ENCODE data around the gene UBL7.
"Not testable (repeated sequence)": the region's sequence is repeated elsewhere in the genome, so short reads cannot be mapped to it uniquely, and the experiment has no call there.

The UBL7 gene

DNA sequence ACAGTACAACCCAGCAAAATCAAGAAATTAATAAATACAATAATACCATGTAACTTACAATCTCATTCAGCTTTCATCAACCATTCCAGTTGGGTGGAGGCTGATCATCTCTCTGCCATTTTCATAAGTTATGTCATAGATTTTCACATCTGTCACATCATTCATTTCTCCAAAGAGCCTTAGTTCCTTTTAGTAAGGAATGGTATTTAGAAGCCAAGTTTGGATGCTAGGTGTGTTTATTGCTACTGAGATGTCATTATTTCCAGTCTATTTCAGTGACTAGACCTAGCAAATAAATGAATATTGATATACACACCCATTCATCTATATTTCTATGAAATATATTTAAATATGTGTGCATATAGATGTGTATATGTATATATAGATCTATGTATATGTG lies 2.7 kb upstream of the UBL7 start:
- no peak for DNase-seq

DNA sequence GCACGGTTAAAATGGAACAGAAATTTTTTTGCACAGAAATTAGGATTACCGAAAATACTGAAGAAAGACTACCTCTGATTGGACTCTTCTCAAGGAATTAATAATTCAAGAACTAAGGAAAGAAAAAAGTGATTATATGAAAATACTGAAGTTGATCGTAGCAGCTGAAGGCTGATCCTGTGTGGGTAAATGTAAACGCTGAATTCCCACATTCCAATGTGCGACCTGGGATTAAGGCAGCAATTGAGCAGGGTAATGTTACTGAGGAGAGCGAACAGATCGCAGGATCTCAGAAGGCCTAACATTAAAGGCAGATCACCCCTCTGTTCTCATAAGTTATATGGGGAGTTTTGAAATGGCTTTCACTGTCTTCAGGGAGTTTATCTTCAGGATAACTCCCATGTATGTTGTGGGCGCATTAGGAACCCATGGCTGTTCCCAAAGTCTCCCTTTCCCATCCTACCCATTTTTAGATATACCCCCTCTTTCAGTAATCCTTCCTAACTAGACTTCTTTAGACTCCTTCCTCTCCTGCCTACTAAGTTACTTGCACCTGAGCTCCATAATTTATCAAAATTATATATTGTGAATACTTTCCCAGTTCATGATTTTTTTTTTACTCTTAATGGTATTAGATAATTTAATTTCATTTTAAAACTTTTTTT lies 1.0 kb upstream of the UBL7 start:
- no peak for DNase-seq

DNA sequence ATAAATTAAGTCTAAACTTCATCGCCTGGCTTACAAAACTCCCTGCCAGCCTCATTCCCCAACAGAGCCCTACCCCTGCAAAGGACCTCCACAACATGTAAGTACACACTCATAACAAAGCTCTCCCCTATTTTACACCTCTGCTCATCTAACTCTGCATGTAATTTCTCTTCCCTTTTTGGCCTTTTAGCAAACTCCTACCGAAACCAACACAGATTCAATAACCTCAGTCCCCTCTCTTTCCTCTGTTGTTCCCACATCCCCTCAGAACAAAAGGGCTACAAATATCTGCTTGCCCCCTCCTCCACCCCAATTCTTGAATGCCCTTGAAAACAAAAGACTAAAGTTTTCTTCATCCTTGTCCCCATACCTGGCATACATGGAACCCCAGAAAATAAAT lies 662 bp downstream of the UBL7 start:
- DNase-seq = no peak

DNA sequence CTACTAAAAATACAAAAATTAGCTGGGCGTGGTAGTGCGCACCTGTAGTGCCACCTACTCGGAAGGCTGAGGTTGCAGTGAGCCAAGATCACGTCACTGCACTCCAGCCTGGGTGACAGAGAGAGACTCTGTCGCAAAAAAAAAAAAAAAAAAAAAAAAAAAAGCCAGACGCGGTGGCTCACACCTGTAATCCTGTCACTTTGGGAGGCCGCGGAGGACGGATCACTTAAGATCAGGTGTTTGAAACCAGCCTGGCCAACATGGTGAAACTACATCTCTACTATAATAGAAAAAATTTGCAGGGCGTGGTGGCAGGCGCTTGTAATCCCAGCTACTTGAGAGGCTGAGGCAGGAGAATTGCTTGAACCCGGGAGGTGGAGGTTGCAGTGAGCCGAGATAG lies 1.2 kb downstream of the UBL7 start:
- not testable (repeated sequence) for DNase-seq

DNA sequence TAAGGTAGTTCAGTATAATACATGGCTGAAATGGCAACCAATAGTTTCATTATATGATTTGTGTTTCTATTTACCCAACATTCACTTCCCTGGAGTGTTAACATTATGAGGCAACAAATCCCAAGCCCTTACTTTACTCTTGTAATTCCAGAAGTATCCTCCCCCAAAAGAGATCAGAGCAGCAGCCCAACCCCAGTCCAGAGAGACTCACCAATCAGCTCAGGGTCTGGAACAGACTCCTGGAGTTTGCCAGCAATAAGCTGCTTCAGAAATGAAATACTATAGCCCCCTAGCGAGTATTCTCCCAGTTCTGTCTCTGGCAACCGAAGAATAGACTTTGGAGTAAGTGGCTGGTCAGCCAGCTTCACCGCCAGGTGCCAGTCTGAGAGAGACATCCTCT lies 2.5 kb downstream of the UBL7 start:
- DNase-seq = no peak

DNA sequence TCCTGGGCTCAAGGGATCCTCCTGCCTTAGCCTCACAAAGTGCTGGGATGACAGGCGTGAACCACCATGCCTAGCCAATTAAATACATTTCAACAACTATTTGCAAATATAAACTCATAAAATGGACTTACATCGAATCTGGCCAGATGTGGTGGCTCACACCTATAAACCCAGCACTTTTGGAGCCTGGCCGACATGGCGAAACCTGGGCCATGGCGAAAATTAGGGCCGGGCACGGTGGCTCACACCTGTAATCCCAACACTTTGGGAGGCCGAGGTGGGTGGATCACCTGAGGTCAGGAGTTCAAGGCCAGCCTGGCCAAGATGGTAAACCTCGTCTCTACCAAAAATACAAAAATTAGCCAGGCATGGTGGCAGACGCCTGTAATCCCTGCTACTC lies 3.9 kb downstream of the UBL7 start:
- DNase-seq = not testable (repeated sequence)

DNA sequence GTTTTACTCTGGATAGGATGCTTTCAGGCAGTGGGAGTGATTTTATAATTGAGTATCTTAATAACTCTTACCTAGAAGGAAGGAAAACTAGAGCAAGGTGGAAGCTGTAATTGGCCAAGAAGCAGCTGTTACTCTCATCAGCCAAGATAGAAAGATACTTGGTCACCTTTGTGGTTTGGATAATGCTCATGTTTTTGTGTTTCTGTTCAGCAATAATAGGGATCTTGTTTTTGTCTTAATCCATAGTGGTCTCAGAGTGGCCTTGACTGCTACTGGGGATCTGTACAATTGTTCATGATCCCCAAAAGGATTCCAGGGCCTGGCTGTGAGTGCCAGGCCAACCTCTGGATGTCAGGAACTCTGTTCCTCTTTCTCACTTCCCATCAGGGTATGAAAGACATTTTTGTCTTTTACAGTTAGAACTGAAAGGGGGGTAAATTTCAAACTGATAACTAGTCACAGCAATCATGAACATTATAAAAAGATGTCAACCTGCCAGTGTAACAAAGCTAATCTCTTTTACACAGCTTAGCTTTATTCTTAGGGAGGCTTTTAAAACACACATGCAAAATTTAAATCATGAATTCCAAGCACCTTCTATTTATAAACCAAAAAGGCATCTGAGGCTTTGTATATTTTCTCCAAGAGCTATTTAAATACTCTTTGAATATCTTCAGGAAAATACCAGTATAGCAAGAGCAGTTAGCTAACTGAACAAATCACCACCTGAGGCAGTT lies 6.0 kb downstream of the UBL7 start:
- no peak for DNase-seq

DNA sequence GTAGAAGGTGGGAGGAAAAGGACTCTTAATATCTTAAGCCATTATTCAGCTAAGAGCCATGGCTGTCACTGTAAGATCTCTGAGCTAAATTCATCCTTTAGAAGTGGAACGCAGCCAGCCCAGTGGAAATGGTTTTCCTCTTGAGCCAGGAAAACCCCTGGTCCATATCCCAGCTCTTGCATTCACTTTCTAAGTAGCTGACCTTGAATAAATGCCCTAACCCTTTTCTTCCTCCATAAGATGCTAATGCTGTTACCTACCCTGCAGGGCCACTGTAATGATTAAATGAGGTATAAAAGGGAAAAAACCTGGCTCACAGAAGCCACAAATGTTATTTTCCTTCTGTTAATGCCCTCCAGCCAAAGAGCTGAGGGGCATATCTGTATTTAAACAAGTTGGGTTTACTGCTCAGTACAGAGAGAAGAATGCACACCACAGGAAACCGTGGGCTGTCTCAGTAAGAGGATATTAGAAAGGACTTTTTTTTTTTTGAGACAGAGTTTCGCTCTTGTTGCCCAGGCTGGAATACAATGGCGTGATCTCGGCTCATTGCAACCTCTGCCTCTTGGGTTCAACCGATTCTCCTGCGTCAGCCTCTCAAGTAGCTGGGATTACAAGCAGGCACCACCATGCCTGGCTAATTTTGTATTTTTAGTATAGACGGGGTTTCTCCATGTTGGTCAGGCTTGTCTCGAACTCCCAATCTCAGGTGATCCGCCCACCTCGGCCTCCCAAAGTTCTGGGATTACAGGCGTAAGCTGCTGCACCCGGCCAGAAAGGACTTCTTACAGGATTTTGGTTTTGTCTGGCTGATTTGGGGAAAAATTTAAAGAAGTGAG lies 6.8 kb downstream of the UBL7 start:
- DNase-seq = no peak

DNA sequence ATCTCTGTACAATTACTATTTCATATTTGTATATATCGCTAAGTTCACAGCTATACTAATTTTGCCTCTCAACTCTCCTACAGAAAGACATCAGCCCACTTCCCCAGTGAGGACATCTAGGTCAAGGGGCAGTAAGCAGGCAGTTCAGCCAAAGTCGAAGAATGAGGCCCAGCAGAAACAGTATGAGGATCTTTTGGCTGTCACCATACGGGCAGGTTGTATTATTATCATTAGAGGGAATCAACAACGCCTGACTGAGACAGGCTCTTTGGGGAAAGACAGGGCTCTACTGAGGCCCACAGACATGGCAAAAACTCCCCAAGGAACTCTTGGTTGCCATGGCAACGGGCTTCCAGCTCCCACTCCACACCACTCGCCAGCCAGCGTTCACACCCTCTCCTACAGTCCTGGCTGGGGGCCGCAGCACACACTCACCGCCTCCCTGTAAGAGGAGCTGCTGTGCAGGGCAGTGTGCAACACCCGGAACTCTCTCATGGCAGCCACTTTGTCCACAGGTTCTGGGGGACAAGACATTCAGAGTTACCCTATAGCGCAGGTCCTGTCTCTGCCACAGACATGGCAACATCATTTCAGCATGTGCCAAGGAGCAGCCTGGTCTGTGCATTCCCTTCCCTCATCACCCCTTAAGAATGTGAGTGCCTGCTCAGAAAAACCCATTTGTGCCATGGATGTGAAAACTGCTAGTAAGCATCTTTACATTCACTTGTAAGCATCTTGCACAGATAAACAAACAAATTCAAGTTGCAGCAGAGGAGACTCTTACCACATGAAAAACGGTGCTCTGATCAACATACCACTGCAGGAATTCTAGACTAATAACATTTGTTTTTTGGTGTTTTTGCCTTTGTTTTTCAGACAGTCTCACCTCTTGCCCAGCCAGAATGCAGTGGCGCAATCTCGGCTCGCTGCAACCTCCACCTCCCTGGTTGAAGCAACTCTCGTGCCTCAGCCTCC lies 8.8 kb downstream of the UBL7 start:
- no peak for DNase-seq

DNA sequence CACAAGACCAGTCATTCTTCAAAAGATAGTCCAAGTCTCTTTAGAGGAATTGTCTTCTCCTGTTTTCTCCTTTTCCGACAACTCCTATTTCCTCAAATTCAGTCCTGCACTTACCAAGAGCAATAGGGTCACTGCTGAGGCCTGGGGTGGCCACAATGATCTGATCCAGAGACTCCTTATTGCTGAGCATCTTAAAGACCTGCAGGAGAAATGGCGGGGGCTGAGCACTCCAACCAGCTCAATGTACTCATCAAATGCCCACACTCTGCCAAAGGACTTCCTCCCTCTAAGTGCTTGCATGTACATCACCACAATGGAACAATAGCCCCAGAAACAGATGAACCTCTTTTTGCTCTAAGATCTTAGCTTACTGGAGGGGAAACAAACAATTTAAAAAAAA lies 9.6 kb downstream of the UBL7 start:
- DNase-seq = no peak

DNA sequence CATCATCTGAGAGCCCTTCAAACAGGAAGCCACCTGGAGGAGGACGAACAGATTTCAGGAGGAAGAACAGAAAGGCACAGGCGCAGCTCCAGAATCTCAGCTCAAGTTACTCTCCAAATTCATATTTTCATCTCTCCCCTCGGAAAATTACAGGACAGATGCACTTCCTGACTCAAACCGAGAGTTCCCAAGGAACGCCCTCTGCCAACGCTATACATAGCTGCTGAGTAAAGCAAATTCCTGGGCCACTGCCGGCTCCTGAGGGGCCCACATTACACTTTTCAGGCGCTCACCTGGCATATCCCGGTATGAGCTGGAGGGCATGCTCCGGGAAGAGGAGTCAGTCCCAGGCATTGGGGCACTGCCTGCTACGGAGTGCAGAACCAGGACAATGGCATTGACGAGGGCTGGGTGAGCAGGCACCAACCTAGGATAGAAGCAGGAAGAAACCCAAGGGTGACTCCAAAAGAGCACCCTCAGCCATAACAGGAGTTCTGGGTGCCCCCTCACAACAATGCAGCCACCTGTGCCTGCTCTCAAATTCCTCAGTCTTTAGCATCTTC lies 11.2 kb downstream of the UBL7 start:
- no peak for DNase-seq

DNA sequence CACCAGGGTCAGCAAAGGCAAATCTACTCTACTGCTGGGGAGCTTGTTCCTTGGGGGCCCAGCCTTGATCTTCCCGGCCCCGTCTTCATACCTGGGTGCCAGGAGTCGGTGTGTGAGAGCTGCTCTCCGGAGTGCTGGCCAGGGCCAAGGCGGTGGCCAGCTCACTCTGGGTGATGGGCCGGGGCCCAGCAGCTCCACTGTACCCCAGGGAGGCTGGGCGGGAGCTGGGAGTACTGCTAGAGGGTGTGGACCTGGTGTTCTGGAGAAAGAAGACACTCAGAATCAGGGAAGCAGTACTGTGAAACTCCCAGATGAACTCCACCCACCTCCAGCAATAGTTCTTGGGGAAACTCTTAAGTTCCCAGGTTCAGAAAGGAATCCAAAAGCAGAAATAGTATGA lies 11.9 kb downstream of the UBL7 start:
- DNase-seq = no peak

DNA sequence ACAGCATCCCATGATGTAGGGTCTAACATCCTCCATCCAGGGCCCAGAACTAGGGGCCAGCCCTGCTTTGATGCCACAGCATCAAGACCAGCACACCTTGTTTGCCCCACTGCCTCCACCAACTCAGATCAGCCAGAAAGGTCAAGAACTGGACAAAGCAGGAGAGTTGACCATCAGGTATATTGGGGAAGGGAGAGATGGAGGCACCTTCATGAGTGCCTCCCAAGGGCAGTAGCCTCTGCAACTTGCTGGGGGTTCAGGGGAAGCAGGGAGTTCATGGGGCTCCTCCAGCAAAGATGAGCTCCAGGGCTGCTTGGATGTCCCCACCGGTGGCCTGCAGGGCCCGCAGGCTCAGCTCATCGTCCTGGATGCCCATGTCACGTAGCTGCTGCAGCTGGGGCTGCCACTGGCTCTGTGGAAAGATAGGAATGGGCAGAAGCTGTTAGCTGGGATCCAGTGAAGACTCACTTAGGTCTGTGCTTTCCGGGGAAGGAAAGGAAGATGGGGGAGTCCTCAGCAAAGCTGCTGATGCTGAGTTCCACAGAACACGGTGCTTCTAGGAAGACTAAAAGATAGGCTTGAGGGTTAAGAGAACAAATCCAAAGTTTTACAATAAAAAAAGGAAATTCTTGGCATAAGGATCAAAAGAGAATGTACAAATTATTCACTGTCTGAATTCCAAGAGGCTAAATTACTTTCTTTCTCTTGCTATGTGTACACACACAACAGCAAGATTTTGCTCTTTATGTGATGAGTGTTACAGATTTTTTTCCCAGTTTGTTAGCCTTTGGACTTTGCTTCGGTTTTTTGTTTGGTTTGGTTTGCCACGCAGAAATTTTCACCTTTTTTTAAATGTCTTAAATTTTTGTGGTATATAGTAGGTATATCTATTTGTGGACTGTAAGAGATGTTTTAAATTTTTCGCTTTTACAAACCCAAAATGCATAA lies 14.9 kb downstream of the UBL7 start:
- DNase-seq = no peak

DNA sequence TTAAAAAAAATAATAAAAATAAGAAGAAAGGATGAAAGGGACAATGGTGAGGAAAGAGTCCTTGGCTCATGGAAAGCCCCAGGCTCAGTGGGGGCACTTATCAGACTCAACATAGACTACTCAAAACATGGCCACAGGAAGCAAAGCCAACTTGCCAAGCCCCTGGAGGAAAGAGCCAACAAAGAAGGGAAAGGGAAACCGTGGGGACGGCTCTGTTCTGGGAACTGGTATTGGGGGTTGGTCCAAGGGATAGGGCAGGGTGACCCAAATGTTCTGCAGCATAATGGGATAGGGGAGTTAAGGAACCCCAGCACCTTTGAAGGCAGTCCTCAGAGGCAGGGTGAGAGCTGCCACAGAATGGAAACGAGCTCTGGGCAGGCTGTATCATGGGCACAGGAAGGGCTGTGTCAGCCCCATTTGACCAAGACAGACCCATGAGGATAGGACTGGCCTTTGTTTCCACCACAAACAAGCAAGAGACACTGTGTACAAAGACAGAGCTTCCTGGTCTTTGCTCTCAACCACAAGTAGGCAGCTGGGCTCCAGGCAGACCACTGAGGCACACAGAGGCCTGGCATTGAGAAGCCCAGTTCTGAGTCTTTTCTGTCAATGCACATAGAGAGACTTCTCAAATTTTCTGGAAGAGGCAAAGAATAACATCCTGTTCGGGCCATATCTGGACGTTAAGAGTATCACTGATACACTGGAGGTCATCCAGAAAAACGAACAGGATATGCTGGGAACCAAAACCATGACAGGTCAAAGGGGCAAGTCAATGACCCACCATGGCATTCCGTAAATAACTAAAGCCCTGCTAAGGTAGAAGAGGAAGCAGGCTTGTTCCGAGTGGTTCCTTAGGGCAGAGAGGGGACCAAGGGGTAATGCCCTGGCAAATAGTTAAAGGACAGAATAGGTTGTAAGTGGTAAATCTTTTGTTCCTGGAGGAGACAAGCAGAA lies 16.6 kb downstream of the UBL7 start:
- no peak for DNase-seq

DNA sequence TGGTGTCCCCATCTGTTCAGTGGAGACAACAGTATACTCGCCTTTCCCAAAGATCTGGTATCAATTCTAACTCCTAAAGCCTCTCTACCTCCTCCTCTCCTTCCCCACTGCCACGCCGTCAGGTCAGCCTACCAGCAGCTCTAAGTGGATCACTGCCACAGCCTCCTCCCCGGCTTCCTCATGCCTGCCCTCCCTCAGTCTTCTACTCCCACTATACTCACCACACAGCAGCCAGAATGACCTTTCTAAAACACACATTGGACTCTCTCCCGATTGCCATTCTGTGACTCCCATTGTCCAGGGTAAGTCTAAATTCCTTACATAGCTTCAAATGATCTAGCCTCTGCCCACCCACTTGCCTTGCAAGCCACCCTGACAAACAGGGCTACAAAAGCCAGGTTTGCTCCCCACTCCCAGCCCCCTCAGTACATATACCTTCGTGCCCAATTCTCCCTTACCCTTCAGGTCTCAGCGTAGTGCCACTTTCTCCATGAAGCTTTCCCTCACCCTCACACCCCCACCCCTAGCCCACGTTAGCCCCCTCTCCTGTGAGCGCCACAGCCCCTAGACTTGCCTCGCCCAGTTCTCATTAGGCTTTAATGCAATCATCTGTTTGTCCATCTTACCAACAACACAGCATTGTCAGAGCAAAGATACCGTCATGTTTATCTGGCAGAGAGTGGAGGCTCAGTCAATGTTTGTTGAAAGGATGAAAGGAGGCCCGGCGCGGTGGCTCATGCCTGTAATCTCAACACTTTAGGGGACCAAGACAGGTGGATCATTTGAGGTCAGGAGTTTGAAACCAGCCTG lies 17.7 kb downstream of the UBL7 start:
- DNase-seq = no peak

DNA sequence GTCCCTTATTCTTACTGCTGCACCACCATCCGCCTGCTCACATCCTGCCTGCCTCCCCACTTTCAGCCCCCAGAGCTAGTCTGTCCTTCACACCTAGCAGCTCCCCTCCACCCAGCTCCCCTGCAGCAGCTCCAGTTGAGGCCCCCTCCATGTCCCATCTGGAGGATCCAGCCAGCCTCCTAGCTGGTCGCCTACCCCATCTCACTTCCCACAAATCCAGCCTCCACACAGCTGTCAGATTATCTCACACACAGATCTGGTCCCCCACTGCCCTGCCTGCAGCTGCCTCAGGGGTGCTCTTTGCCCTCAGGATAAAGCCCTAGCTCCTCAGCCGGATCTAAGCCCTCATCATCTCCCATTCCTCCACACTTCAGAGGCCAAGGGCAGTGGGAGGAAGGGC lies 18.4 kb downstream of the UBL7 start:
- no peak for DNase-seq

DNA sequence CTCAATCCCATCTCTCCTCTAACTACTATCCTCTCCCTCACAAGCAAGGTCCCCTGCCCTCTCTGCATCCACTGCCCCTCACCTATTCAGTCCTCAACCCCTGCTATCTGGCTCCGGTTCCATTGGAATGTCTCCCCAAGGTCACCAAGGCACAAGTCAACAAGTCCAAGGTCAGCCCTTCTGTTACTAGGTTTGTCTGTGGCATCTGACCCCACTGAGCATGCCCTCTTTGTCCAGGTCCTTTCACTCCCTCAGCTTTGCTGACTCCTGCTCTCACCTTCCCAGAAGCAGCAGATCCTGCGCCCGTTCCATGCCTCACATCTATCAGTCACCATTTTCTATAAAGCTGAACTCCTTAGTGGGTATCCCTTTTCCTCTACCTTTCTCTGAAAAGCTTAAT lies 18.9 kb downstream of the UBL7 start:
- no peak for DNase-seq

DNA sequence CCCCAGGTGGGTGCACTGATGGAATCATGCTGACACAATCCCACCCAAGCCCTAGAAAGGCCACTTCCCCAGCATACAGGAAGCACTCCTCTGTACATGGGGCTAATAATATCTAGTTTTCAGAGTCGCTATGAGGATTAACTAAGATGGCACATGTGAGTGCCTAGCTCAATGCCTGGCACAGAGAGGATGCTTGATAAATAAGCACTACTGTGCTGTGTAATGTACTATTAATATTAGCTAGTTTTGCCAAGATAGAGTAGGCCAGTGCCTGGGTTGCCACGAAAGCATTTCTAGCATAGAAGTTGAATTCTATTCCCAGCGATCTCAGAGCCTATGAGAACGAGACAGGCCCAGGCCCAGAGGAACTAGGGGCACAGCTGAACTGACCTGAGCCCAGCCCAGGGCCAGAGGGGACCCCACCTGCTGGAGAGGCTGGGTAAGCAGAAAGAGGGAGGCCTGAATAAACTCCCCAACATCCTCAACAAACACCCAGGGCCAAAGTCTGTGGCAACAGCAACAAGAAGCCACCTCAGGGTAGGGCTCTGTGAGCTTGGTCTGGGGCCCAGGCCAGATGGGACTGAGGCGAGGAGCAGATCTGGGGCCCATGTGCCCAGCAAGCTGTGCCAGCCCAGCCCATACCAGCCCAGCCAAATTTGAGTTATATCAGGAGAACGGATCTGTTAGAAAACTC lies 19.6 kb downstream of the UBL7 start:
- DNase-seq = no peak

Measured in activated CD4-positive, alpha-beta T cell treated with anti-CD3 and anti-CD28 coated beads, Interleukin-2, amount 50 U/mL, for 1 hour (primary cell).